A549 treated with AZD9567 at 1 μM for 4 hours (cell line): Measurements from ENCODE around the gene ACSBG1. TPM values are rescaled to one million over a fixed set of nuclear protein-coding genes. Genes with fewer than 3 reads are reported as not detected.

ENCODE experiments used
- total RNA-seq: library from RNA; stranded (reverse); fragments of 200-300 nt; extraction: Qiagen RNA extraction; gene quantifications from 5 replicates; pipeline ENCODE4 v1.2.3, GENCODE V29; 2022; ENCODE audit not compliant: insufficient read depth

ACSBG1 gene
- total RNA-seq: 0.21 to 0.57 TPM (median 0.33 TPM) in 4 of 5 replicates, not detected in the other

DNA sequence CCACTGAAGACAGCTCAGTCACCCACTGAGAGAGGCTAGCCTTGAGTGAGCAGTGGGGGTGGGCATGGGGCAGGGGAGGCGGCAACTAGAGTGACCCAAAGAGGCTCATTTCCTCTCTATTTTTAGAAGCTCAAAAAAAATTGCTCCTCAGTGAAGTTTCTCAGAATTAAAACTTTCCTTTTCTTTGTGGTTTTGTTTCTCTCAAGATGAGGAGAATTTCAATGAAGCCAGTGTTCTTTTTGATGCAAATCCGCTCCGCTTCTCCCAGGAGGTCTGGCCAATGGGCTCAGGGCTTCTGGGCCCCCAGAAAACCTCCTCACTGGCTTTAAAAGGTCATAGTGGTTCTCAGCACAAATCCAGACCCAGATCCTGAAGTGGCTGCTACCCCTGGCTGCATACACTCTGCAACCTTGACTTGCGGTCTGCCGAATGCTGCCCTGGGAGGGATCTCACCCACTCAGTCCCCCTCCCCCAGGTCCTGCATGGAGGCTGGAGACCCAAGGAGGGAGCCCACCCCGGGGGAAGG lies at the start of gene ACSBG1:
ACSBG1 (minus strand) TSS at position 51 of the 526 bp plus-strand sequence. CDS start 64 bp downstream, outside the sequence.

GRCh38 chr15:78264304-78265136 lies 30.2 kb upstream of the ACSBG1 start, which contains the start of gene DNAJA4:
DNAJA4 (plus strand) TSS chr15:78264562; CDS start chr15:78264764, 202 bp downstream.

DNA sequence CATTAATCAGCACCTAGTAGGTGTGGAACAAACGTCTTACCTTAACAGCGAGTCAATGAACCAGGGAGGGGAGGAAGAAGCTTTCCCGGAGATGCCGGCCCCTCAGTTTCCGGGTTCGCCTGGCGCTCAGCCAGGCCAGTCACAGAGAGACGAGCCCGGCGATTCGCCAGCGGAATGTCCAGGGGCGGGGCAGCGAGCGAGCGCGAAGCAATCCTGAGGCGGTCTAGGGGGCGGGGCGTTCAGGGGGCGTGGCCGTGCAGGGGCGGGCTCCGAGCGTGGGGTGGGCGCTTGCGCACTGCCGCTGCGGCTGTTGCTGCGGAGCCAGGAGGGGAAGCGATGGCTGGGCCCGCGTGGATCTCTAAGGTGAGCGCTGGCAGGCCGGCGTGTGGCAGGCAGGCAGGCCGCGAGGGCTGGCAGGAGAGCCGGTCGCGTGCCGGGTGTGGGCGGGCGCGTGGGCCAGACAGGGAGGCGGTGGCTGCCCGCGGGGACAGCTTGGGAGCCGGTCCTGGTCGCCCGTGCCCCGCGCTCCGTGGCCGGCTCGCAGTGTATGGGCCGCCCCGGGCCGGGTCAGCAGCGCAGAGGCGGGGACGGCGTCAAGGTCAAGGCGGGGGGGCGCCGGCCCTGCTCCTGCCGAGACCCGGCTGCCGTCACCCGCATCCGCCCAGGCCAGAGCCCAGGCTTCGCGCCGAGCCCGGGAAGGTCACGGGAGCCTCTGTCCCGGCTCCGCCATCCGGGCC lies 85.1 kb downstream of the ACSBG1 start, which contains the start of gene IDH3A:
IDH3A (plus strand) TSS at position 295 of the 737 bp plus-strand sequence; CDS start at position 337, 42 bp downstream.

DNA sequence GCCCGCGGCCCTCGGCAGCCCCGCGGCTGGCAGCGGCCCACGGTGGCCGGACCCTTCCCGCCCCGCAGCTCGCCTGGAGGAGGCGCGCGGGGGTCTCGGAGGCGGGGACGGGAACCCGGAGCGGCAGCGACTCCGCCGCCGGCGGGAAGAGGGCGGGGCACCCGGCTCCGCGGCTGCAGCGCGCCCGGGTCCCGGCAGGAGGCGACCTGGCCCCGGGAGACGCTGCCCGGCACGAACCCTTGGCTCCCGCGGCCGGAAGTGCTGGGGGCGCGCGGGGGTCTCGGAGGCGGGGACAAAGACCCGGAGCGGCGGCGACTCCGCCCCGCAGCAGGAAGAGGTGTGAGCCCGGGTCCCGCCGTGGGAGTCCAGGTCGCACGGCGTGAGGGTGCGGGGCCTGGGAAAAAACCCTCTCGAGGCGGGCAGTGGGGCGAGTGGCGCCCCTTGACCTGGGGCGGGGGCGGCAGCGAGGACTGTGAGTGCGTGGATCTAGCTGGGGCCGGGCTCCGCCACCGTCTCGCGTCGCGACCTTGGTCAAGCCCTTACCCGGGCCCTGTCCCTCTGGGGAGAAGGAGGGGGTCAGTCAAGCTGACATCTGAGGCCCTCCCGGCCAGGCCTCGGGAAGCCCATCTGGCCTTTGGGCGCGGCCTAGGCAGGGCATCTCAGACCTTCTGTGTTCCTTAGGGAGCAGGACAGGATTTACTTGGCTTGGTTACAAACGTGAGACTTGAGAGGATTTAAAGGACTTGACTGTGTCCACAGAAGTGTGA lies 102.9 kb downstream of the ACSBG1 start, which contains the start of gene CIB2:
CIB2 (minus strand) TSS at position 151 of the 767 bp plus-strand sequence. CDS start 230 bp downstream, outside the sequence.

Other genes with a start within 250 kb of the ACSBG1 start
- gene TBC1D2B, start 156.9 kb downstream of the ACSBG1 start, total RNA-seq: 9.9 to 15.7 TPM (median 15.0 TPM) in 5 replicates
- gene SH2D7, start 142.0 kb downstream of the ACSBG1 start, total RNA-seq: not detected in 5 replicates
- 24.7 to 29.2 TPM (median 25.6 TPM) in 5 replicates for gene CIB2, start 103.1 kb downstream of the ACSBG1 start, total RNA-seq
- 72.7 to 129 TPM (median 76.7 TPM) in 5 replicates for gene IDH3A, start 85.2 kb downstream of the ACSBG1 start, total RNA-seq
- gene DNAJA4, start 30.0 kb upstream of the ACSBG1 start, total RNA-seq: 0.03 TPM in 1 of 5 replicates, not detected in the others
- 83.5 to 122 TPM (median 88.0 TPM) in 5 replicates for gene SKIC8, start 65.0 kb upstream of the ACSBG1 start, total RNA-seq
- 1.3 to 6.1 TPM (median 1.9 TPM) in 5 replicates for gene CRABP1, start 105.8 kb upstream of the ACSBG1 start, total RNA-seq
- gene IREB2, start 203.7 kb upstream of the ACSBG1 start, total RNA-seq: 34.6 to 55.8 TPM (median 47.2 TPM) in 5 replicates